COR-L47 (cell line): ENCODE results near the gene DDX59.
"Not testable (repeated sequence)": the region's sequence is repeated elsewhere in the genome, so short reads cannot be mapped to it uniquely, and the experiment has no call there.

Source experiments
- DNase-seq: peaks from one replicate; lab custom pipeline; 2025; lab: John Stamatoyannopoulos, UW

DDX59 gene

DNA sequence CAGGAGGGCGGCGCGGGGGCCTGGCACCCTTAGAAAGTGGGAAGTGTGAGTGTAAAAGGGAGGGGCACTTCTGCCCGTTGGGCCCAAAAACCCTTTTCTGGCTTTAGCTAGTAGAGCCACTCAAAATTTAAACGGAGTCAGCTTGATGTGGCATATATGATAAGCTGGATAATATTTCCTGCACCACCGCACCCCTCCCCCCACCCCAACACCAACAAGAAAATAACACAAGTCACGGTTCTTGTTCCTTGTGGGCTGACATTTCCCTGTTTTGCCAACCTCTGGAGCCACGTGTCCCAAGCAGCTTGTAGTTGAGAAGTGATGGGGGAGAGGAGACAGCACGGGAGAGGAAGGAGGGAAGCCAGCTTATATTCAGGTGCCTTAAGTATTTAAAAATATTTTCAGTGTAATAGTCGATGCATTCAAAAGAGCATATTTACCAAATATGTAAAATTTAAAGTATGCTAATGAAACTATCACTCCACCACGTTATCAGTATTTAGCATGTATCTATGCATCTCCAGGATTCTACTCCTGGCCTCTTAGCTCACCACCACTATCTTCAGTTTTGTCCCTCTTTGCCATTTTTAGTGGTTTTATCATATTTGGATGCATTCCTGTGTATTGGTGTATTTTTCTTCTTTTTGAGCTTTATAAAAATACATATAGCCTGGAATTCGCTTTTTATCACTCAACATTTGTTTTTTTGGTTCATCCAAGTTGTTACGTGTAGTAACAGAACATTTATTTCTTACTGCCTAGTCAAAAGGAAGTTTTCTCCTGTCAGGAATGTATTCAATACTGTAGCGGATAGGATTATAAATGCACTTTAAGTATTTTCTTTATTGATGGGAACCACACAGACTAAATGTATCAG lies 773 bp upstream of the DDX59 start:
- DNase-seq, result peak; percentile 33

DNA sequence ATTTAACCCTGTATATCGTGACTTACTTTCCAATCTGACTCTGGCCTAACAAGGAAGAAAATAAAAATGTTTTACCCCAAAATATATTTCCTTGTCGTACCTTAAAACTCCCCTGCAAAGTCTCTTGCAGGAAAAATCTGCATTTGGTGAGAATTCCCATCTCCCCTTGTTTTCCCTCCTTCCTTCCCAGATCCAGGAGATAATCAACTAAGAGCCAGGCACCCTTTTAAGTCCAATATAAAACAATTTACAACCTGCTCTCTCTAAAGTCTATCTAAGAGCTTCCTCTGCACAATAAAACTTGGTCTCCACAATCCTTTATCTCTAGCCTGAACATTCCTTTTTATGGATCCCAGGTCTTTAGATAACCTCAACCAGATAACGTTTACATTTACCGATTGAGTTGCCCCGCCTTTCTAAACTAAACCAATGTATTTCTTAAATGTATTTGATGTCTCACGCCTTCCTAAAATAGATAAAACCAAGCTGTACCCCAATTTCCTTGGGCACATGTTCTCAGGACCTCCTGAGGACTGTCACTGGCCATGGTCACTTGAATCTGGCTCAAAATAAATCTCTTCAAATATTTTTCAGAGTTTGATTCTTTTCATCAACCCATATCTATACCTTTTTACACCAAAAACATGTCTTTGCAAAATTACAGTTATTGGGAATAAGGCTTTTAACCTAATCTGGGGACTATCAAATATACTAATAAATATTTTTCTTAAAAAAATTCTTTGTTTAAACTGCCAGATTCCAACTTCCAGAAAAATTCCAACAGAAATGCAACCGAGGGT lies 993 bp downstream of the DDX59 start:
- DNase-seq, result no peak

DNA sequence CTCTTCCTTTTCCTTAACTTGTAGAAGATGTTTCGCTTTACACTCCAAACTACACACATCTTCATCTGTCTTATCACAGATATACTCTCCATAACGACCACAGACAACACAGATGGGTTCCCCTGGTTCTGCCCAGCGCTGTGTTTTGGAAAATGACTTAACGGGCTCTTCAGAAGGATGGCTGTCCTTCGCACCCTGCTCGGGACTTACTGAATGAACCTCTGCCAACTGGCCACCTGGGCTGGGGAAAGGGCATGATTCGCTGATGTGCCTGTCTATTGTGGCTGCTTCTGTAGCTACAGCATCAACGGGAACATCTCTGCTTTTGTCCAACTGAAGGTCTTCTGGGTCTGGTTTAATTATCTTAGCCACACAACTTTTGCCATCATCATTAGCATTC lies 3.4 kb downstream of the DDX59 start:
- no peak for DNase-seq

DNA sequence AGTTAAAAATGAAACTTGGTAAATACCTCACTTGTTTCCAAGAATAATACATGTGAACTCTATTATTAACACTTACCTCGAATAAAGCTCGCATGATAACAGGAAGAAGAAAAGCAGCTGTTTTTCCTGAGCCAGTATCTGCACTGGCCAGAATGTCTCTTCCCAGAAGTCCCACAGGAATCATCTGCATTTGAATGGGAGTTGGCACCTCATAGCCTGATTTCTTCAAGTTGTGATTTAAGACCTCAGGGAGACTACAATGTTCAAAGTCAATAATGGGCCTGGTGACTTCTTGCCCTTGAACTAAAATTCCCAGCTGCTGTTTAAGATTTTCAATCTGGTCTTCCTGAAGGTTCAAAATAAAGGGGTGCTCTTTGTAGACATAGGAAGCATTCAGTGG lies 3.8 kb downstream of the DDX59 start:
- DNase-seq, result no peak

DNA sequence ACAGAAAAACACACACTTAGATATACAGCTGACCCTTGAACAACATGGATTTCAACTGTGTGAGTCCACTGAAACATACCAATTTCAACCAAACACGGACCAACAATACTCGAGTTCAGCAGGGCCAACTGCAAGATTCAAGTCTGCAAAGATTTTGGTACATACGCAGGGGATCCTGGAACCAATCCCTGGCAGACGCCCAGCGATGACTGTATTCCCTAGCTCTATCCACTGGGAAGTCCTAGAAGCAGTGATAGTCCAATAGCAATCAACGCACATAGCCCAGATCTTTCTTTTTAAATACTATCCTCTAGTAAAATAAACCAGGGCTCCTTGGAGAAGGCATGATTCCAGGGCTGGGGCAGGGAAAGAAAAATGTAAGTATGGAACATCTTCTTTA lies 9.0 kb downstream of the DDX59 start:
- no peak for DNase-seq

DNA sequence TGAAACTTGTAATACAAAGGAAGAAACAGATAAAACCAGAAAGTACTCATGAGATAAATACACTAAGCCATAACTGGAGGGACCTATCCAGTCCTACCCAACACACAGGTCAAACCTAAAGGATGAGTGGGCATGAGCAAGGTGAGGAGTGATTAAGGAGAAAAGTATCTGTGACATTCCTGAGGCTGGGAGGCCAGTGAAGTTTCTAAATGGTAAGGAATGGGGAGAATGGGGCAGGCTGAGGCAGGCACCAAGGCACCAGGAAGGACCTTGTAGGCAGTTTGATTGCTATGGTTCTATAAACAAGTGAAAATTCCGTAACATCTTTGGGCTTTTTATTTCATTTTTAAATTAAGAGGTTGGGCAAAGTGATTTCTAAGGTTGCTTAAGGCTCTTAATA lies 10.4 kb downstream of the DDX59 start:
- DNase-seq, result no peak

DNA sequence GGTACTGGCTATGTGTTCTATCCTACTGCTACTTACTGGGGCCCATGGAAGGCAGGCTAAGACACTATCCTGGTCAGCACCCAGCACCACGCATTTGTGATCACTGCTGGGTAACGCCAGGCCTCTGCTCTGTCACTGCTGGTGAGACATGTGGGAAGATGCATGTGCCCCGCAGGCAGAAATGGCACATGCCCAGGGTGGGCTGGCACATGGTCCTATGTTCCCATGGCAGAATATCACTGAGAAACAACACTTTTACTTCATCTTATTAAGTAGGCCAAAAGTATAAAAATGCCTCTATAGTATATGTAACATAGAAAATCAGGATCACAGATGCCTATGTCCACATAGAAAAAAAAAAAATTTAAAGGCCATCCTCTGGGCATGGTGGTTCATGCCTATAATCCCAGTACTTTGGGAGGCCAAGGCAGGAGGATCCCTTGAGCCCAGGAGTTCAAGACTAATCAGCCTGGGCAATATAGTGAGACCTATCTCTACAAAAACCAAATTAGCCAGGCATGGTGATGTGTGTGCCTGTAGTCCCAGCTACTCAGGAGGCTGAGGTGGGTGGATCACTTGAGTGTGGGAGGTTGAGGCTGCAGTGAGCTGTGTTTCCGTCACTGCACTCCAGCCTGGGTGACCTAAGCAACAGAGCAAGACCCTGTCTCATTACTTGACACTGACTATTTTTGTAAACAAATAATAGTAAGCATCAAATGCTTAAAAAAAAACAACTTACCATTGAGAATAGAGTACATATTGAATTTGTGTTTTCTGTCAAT lies 11.5 kb downstream of the DDX59 start:
- no peak for DNase-seq

DNA sequence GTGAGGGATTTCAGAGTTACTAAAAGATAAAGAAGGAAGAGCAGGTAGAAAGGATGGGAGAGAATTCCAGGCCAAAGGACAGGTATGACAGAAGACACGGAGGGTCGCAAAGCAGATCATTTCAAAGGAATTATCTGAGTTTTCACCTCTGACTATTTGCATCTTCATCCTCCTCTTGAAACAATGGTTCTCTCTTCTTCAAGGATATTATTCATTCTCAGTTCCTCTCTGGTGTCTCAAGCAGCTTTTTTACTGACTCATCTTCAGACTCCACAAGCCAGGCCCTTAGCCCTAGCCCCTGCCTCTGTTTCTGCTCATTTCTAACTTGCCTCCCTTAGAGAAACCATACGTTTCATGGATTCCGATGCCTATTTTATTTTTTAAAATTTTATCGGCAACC lies 15.0 kb downstream of the DDX59 start:
- DNase-seq, result no peak

DNA sequence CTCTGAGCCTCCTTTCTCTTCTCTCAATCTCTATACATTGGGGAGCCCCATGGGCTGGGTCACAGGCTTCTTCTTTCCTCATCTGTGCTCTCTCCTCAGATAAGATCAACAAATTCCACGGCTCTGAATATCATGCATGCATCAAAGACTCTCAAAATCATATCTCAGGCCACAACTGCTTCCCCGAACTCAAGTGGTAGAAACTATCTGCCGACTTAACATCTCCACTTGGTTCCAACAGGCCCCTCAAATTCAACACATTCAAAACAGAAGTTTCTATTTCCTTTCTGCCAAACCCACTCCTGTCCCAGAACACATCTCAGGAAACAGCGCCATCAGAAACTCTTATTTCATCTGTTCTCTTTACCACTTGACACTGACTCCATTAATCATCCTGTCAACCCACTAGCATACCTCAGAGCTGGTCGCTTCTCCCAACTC lies 16.7 kb downstream of the DDX59 start:
- no peak for DNase-seq

DNA sequence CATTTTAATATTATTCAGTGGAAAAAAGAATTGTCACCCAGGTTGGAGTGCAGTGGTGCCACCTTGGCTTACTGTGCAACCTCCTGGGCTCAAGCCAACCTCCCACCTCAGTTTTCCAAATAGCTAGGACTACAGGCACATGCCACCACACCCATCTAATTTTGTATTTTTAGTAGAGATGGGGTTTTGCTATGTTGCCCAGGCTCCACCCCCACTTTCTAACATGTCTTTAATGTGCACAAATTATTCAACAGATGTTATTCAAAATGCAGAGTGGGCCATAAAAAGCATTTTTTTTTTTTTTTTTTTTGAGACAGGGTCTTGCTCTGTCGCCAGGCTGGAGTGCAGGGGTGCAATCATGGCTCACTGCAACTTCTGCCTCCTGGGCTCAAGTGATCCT lies 17.3 kb downstream of the DDX59 start:
- no peak for DNase-seq

DNA sequence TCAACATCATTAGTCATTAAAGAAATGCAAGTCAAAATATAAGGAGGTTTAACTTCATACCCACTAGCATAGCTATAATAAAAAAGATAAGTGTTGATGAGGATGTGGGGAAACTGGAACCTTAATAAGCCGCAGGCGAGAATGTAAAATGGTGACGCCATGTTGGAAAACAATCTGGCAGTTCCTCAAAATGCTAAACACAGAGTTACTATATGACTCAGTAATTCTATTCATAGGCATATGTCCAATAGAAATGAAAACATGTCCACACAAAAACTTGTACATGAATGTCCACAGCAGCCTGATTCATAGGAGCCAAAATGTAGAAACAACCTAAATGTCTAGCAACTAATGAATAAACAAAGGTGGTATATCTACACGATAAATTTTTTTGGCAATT lies 23.2 kb downstream of the DDX59 start:
- DNase-seq, result no peak

DNA sequence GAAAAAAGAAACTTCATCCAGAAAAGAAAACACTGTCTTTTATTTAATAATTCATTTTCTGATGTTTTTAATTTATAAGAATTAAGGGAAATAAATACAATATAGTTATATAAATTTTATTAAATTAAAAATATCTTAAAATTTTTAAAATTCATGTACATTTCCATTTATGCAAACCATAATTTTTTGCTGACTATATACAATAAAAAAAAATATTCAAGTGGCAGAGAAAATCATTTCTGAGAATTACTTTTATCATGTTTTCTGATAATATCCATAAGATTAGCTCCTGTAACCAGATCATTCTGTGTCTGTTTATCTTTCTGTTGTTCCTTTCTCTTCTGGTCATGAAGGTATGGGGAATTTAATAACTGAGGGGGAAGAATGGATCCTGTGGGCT lies 25.7 kb downstream of the DDX59 start:
- no peak for DNase-seq

- DNase-seq, result no peak
These were observed 27.2 kb downstream of the DDX59 start for GRCh38 chr1:200642481-200642880.

DNA sequence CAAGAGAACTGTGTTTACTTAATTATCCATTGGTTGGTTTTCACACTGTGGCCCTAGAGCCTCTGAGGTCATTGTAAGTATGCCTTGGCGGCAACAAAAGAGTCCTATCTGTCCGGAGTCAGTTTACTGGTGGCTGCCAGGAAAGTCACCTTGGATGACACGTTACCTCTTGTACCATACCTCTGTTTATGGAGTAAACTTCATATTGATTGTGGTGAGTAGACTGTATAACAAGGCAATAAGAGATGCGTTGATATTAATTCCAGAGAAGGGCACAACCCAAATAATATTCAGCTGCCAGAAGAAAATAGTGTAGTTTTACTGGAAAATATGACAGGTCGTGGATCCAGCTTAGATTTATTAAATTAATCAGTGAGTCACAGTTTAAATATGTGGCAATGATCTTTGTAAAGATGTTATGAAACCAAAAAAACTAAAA lies 28.7 kb downstream of the DDX59 start:
- no peak for DNase-seq

GRCh38 chr1:200640373-200640962 lies 29.2 kb downstream of the DDX59 start:
- no peak for DNase-seq

DNA sequence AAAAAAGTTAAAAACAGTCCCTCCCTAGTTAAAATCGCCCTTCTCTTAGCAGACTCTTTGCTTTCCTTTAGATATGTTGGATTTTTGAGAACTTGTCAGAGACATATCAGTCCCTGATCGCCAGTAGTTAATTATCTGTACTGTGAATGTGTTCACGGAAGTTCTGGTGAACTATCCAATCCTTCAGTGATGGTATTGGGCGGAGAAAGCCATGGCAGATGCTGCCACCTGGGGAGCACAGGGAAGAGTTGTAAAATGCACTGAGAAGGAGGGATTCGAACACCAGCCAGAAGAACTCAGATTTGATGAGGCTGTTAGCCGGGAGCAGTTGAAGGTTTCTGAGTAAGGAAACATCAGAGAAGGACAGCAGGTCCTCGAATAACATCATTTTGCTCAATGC lies 31.6 kb downstream of the DDX59 start:
- DNase-seq, result no peak

- DNase-seq, result no peak
These were observed 33.0 kb downstream of the DDX59 start for GRCh38 chr1:200636681-200637080.

DNA sequence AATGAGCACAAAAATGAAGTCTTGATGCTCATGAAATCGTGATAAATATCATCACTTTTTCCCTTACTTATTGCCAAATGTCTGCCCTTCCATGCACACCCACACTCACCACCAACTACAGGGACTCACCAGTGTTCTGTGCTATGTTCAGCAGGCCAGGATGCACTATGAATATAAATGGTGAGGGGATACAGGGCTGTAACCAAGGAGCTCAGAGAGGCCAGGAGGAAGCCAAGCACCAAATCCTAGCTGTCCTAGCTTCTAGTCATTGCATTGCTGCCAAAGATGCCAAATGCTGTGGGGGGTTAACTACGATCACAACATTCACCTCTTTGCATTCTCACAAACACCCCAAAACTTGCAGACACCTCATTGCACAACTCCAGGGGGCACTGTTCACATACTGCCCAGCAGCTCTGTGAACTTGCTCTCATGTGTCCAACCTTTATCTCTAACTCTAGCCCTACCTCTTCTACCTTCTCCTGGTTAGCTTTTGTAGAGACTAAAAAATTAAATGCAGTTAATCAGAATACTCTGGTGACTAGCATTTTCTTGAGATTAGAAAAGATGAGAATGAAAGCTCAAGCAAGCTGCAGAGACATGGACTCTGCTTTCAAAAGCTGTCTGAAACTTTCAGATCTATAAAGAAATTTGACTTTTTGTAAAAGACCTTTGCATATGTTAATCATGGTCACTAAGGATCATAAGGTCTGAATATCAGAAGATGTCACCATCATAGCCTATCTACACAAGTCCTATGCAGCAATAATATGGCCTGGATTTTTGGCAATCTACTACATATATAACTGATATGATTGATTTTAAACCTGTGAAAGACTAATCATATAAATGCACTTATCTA lies 35.2 kb downstream of the DDX59 start:
- no peak for DNase-seq

- no peak for DNase-seq
These were observed 38.3 kb downstream of the DDX59 start for GRCh38 chr1:200631375-200631774.

DNA sequence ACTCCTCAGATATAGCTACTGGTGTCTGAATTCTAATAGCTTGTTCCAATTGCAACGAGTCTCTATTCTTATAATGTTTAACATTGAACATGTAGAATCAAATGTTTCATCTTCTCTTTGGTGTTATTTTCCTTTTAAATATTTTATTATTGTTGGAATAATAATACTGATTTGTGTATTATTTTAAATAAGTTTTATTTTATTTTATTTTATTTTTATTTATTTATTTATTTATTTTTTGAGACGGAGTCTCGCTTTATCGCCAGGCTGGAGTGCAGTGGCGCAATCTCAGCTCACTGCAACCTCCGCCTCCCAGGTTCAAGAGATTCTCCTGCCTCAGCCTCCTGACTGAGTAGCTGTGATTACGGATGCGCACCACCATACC lies 39.2 kb downstream of the DDX59 start:
- not testable (repeated sequence) for DNase-seq

DNA sequence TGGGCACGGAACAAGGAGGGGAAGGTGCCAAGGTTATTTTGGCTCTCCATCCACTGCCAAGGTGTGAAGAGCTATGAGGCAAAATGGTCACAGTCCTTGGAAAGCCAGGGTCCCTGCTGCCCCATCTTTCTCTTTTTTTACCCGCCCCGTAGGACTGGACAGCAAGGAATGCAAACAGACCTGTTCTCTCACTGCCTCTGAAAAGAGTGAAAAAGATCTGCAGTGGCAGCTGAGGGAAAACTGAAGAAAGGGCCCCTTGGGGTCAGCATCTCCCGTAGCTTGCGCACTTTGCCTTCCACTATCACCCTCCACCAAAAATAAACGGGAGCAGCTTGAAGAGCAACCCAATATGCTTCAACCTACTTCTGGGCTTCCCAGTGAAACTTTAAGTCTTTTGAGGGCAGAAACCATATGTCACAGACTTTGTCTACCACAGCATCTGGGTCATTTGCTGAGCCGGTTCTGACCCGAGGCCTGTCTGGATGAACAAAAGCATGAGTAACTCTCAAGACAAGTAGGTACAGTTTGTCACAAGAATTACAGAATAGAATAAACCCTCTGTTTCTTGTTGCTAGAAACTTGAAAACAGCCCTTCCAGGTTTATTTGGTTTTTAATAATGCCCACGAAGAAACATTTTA lies 39.7 kb downstream of the DDX59 start:
- no peak for DNase-seq
